HEK293 (cell line): ENCODE results near the gene JKAMP.

ENCODE experiments used
- GLI2 ChIP-seq: fragments of 450-650 bp; formaldehyde crosslinking; IDR thresholded peaks from 2 replicates; pipeline ENCODE4; 2017; ENCODE audit warnings: missing biosample characterization, missing genetic modification characterization, low read depth, borderline replicate concordance
- GLIS2 ChIP-seq: fragments of 450-650 bp; formaldehyde crosslinking; IDR thresholded peaks from 2 replicates; pipeline ENCODE4 v1.5.1; 2016; ENCODE audit warnings: missing biosample characterization, missing genetic modification characterization
- HOXC10 ChIP-seq: sonication (generic); formaldehyde crosslinking; IDR thresholded peaks from 2 replicates; pipeline ENCODE4 v1.8.1; 2023; ENCODE audit warnings: mild to moderate bottlenecking, missing genetic modification reagents
- HOXD13 ChIP-seq: sonication (generic); formaldehyde crosslinking; IDR thresholded peaks from 2 replicates; pipeline ENCODE4 v1.8.0; 2022; ENCODE audit warnings: missing genetic modification reagents, borderline replicate concordance
- IKZF3 ChIP-seq: fragments of 450-650 bp; IDR thresholded peaks from 2 replicates; pipeline ENCODE4 v1.5.0; 2018; ENCODE audit warnings: missing biosample characterization, mild to moderate bottlenecking, missing genetic modification characterization, moderate library complexity
- KLF1 ChIP-seq: fragments of 450-650 bp; formaldehyde crosslinking; IDR thresholded peaks from 2 replicates; pipeline ENCODE4 v1.5.1; 2016; ENCODE audit warnings: missing biosample characterization, missing genetic modification characterization
- KLF17 ChIP-seq: fragments of 450-650 bp; formaldehyde crosslinking; IDR thresholded peaks from 2 replicates; pipeline ENCODE4 v1.5.1; 2016; ENCODE audit warnings: missing biosample characterization, missing genetic modification characterization
- PBX3 ChIP-seq: sonication (generic); formaldehyde crosslinking; IDR thresholded peaks from 2 replicates; pipeline ENCODE4 v1.8.1; 2022; ENCODE audit warnings: mild to moderate bottlenecking, moderate library complexity, missing genetic modification reagents
- SCRT2 ChIP-seq: fragments of 450-650 bp; formaldehyde crosslinking; IDR thresholded peaks from 2 replicates; pipeline ENCODE4 v1.5.1; 2016; ENCODE audit warnings: missing biosample characterization, missing genetic modification characterization
- SETDB1 ChIP-seq: IDR thresholded peaks from one replicate; pipeline ENCODE4 v1.6.1; 2017; ENCODE audit warnings: mild to moderate bottlenecking, low read length, moderate library complexity, mixed read lengths; ENCODE audit not compliant: insufficient read length
- WT1 ChIP-seq: fragments of 450-650 bp; formaldehyde crosslinking; IDR thresholded peaks from 2 replicates; pipeline ENCODE4 v1.5.1; 2016; ENCODE audit warnings: missing biosample characterization, missing genetic modification characterization
- YY1 ChIP-seq: fragments of 450-650 bp; formaldehyde crosslinking; IDR thresholded peaks from 2 replicates; pipeline ENCODE4 v1.5.1; 2018; ENCODE audit warnings: missing biosample characterization, missing genetic modification characterization
- ZBTB1 ChIP-seq: fragments of 450-650 bp; formaldehyde crosslinking; IDR thresholded peaks from 2 replicates; pipeline ENCODE4 v1.5.1; 2016; ENCODE audit warnings: missing biosample characterization, missing genetic modification characterization
- ZBTB21 ChIP-seq: fragments of 450-650 bp; formaldehyde crosslinking; IDR thresholded peaks from 2 replicates; pipeline ENCODE4 v1.5.1; 2017; ENCODE audit warnings: missing biosample characterization, missing genetic modification characterization
- ZBTB7A ChIP-seq: fragments of 450-650 bp; formaldehyde crosslinking; IDR thresholded peaks from 2 replicates; pipeline ENCODE4 v1.5.1; 2016; ENCODE audit warnings: low read depth, missing biosample characterization, missing genetic modification characterization
- ZNF10 ChIP-seq: fragments of 450-650 bp; formaldehyde crosslinking; IDR thresholded peaks from 2 replicates; pipeline ENCODE4 v1.5.1; 2017; ENCODE audit warnings: missing biosample characterization, missing genetic modification characterization
- ZNF175 ChIP-seq: fragments of 450-650 bp; formaldehyde crosslinking; IDR thresholded peaks from 2 replicates; pipeline ENCODE4 v1.5.1; 2016; ENCODE audit warnings: missing biosample characterization, missing genetic modification characterization
- ZNF2 ChIP-seq: fragments of 450-650 bp; formaldehyde crosslinking; IDR thresholded peaks from 2 replicates; pipeline ENCODE4 v1.5.1; 2016; ENCODE audit warnings: missing biosample characterization, missing genetic modification characterization
- ZNF214 ChIP-seq: fragments of 450-650 bp; formaldehyde crosslinking; IDR thresholded peaks from 2 replicates; pipeline ENCODE4 v1.5.1; 2017; ENCODE audit warnings: missing biosample characterization, mild to moderate bottlenecking, missing genetic modification characterization, borderline replicate concordance
- ZNF223 ChIP-seq: fragments of 450-650 bp; formaldehyde crosslinking; IDR thresholded peaks from 2 replicates; pipeline ENCODE4 v1.5.1; 2016; ENCODE audit warnings: missing biosample characterization, missing genetic modification characterization
- ZNF24 ChIP-seq: fragments of 450-650 bp; formaldehyde crosslinking; IDR thresholded peaks from 2 replicates; pipeline ENCODE4 v1.5.1; 2016; ENCODE audit warnings: missing biosample characterization, missing genetic modification characterization
- ZNF350 ChIP-seq: fragments of 450-650 bp; formaldehyde crosslinking; IDR thresholded peaks from 2 replicates; pipeline ENCODE4 v1.5.0; 2017; ENCODE audit warnings: missing biosample characterization, mild to moderate bottlenecking, missing genetic modification characterization
- ZNF37A ChIP-seq: fragments of 450-650 bp; IDR thresholded peaks from 2 replicates; pipeline ENCODE4 v1.5.1; 2018; ENCODE audit warnings: missing biosample characterization, missing genetic modification characterization
- ZNF426 ChIP-seq: fragments of 450-650 bp; formaldehyde crosslinking; IDR thresholded peaks from 2 replicates; pipeline ENCODE4 v1.5.1; 2017; ENCODE audit warnings: missing biosample characterization, missing genetic modification characterization, mild to moderate bottlenecking, inconsistent platforms, moderate library complexity
- ZNF473 ChIP-seq: fragments of 450-650 bp; formaldehyde crosslinking; IDR thresholded peaks from 2 replicates; pipeline ENCODE4 v1.5.1; 2017; ENCODE audit warnings: missing biosample characterization, missing genetic modification characterization
- ZNF501 ChIP-seq: fragments of 450-650 bp; formaldehyde crosslinking; IDR thresholded peaks from 2 replicates; pipeline ENCODE4 v1.5.1; 2016; ENCODE audit warnings: missing biosample characterization, missing genetic modification characterization
- ZNF544 ChIP-seq: fragments of 450-650 bp; formaldehyde crosslinking; IDR thresholded peaks from 2 replicates; pipeline ENCODE4 v1.5.0; 2017; ENCODE audit warnings: missing biosample characterization, missing genetic modification characterization
- ZNF624 ChIP-seq: fragments of 450-650 bp; formaldehyde crosslinking; IDR thresholded peaks from 2 replicates; pipeline ENCODE4 v1.5.1; 2017; ENCODE audit warnings: missing biosample characterization, missing genetic modification characterization
- ZNF701 ChIP-seq: fragments of 450-650 bp; formaldehyde crosslinking; IDR thresholded peaks from 2 replicates; pipeline ENCODE4 v1.5.1; 2016; ENCODE audit warnings: missing biosample characterization, missing genetic modification characterization
- ZNF747 ChIP-seq: fragments of 450-650 bp; formaldehyde crosslinking; IDR thresholded peaks from 2 replicates; pipeline ENCODE4 v1.5.1; 2016; ENCODE audit warnings: missing biosample characterization, missing genetic modification characterization
- ZNF791 ChIP-seq: fragments of 450-650 bp; formaldehyde crosslinking; IDR thresholded peaks from 2 replicates; pipeline ENCODE4 v1.5.1; 2016; ENCODE audit warnings: missing biosample characterization, missing genetic modification characterization
- ZNF837 ChIP-seq: fragments of 450-650 bp; formaldehyde crosslinking; IDR thresholded peaks from 2 replicates; pipeline ENCODE4 v1.5.1; 2016; ENCODE audit warnings: missing biosample characterization, missing genetic modification characterization
- TF ChIP-seq, protein P1 (sequence below): fragments of 450-650 bp; formaldehyde crosslinking; IDR thresholded peaks from 2 replicates; pipeline ENCODE4 v1.5.1; 2016; ENCODE audit warnings: missing biosample characterization, missing genetic modification characterization
- TF ChIP-seq, protein P2 (sequence below): fragments of 450-650 bp; formaldehyde crosslinking; IDR thresholded peaks from 2 replicates; pipeline ENCODE4 v1.5.1; 2016; ENCODE audit warnings: missing biosample characterization, missing genetic modification characterization, borderline replicate concordance
- TF ChIP-seq, protein P3 (sequence below): fragments of 450-650 bp; formaldehyde crosslinking; IDR thresholded peaks from 2 replicates; pipeline ENCODE4 v1.5.1; 2016; ENCODE audit warnings: missing biosample characterization, missing genetic modification characterization

The JKAMP gene

DNA sequence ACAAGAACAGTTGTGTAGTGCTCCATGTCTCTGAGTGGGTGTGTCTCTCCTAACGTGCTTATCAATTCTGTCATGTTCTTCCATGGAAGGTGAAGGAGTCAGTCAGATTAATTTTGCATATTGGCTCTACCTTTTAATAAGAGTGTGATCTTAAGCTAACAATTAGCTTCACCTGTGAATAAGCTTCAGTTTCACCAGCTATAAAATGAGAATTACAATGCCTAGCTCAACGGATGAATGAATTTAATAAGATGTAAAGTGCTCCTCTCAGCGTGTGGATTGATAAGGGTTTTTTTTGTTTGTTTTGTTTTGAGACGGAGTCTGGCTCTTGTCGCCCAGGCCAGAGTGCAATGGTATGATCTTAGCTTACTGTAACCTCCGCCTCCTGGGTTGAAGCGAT lies 59.6 kb downstream of the JKAMP start (continued):
- TF ChIP-seq HOXD13 = peak; percentile 90
- TF ChIP-seq ZNF473 (tag by site-specific recombination) = no peak
- no peak for TF ChIP-seq ZBTB1 (tag by site-specific recombination)
- TF ChIP-seq ZNF837 = no peak
- no peak for TF ChIP-seq SCRT2 (tag by site-specific recombination)
- TF ChIP-seq, protein P1, sequence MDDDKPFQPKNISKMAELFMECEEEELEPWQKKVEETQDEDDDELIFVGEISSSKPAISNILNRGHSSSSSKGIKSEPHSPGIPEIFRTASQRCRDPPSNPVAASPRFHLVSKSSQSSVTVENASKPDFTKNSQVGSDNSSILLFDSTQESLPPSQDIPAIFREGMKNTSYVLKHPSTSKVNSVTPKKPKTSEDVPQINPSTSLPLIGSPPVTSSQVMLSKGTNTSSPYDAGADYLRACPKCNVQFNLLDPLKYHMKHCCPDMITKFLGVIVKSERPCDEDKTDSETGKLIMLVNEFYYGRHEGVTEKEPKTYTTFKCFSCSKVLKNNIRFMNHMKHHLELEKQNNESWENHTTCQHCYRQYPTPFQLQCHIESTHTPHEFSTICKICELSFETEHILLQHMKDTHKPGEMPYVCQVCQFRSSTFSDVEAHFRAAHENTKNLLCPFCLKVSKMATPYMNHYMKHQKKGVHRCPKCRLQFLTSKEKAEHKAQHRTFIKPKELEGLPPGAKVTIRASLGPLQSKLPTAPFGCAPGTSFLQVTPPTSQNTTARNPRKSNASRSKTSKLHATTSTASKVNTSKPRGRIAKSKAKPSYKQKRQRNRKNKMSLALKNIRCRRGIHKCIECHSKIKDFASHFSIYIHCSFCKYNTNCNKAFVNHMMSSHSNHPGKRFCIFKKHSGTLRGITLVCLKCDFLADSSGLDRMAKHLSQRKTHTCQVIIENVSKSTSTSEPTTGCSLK (tag by site-specific recombination) = no peak
- TF ChIP-seq ZNF544 = no peak
- TF ChIP-seq YY1 (tag by site-specific recombination) = no peak
- TF ChIP-seq, protein P2, sequence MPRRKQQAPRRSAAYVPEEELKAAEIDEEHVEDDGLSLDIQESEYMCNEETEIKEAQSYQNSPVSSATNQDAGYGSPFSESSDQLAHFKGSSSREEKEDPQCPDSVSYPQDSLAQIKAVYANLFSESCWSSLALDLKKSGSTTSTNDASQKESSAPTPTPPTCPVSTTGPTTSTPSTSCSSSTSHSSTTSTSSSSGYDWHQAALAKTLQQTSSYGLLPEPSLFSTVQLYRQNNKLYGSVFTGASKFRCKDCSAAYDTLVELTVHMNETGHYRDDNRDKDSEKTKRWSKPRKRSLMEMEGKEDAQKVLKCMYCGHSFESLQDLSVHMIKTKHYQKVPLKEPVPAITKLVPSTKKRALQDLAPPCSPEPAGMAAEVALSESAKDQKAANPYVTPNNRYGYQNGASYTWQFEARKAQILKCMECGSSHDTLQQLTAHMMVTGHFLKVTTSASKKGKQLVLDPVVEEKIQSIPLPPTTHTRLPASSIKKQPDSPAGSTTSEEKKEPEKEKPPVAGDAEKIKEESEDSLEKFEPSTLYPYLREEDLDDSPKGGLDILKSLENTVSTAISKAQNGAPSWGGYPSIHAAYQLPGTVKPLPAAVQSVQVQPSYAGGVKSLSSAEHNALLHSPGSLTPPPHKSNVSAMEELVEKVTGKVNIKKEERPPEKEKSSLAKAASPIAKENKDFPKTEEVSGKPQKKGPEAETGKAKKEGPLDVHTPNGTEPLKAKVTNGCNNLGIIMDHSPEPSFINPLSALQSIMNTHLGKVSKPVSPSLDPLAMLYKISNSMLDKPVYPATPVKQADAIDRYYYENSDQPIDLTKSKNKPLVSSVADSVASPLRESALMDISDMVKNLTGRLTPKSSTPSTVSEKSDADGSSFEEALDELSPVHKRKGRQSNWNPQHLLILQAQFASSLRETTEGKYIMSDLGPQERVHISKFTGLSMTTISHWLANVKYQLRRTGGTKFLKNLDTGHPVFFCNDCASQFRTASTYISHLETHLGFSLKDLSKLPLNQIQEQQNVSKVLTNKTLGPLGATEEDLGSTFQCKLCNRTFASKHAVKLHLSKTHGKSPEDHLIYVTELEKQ (tag by site-specific recombination) = peak; percentile 55; the same call in 1 of the 2 replicates
- TF ChIP-seq ZNF10 (tag by site-specific recombination) = 0 out of 2 replicates have a peak, but pooled peaks have one; percentile 22
- no peak for TF ChIP-seq KLF17 (tag by site-specific recombination)
- TF ChIP-seq ZNF37A (tag by site-specific recombination) = no peak
- TF ChIP-seq ZBTB7A = no peak
- no peak for TF ChIP-seq WT1 (tag by site-specific recombination)
- no peak for TF ChIP-seq ZNF624
- TF ChIP-seq HOXC10 = no peak
- TF ChIP-seq ZNF791 (tag by site-specific recombination) = no peak
- no peak for TF ChIP-seq PBX3 (CRISPR knock-in tag)
- no peak for TF ChIP-seq KLF1 (tag by site-specific recombination)
- TF ChIP-seq ZNF175 (tag by site-specific recombination) = no peak
- TF ChIP-seq GLIS2 (tag by site-specific recombination) = no peak
- no peak for TF ChIP-seq ZNF214 (tag by site-specific recombination)
- TF ChIP-seq ZNF747 = no peak
- peak; percentile 55 for TF ChIP-seq SETDB1
- no peak for TF ChIP-seq ZNF701 (tag by site-specific recombination)
- no peak for TF ChIP-seq ZNF350
- no peak for TF ChIP-seq ZNF2
- TF ChIP-seq IKZF3 (tag by site-specific recombination) = peak; percentile 42; the same call in 1 of the 2 replicates
- TF ChIP-seq ZNF223 (tag by site-specific recombination) = no peak
- peak; percentile 38; the same call in 1 of the 2 replicates for TF ChIP-seq GLI2 (tag by site-specific recombination)
- no peak for TF ChIP-seq ZNF426
- TF ChIP-seq, protein P3, sequence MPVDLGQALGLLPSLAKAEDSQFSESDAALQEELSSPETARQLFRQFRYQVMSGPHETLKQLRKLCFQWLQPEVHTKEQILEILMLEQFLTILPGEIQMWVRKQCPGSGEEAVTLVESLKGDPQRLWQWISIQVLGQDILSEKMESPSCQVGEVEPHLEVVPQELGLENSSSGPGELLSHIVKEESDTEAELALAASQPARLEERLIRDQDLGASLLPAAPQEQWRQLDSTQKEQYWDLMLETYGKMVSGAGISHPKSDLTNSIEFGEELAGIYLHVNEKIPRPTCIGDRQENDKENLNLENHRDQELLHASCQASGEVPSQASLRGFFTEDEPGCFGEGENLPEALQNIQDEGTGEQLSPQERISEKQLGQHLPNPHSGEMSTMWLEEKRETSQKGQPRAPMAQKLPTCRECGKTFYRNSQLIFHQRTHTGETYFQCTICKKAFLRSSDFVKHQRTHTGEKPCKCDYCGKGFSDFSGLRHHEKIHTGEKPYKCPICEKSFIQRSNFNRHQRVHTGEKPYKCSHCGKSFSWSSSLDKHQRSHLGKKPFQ (tag by site-specific recombination) = peak; percentile 92
- TF ChIP-seq ZNF501 = no peak
- TF ChIP-seq ZNF24 = no peak; the same call in 1 of the 2 replicates
- peak; percentile 24; the same call in 1 of the 2 replicates for TF ChIP-seq ZBTB21 (tag by site-specific recombination)
